KBM-7 (cell line): ENCODE measurements around the gene DDX52.
A peak's percentile ranks its signal among the peaks of the same experiment; 100 is the strongest.
"Not testable (repeated sequence)": the region's sequence is repeated elsewhere in the genome, so short reads cannot be mapped to it uniquely, and the experiment has no call there.

Experiments used
- DNase-seq: peaks from one replicate; pipeline ENCODE4 v3.0.0-alpha.2; 2015
- in situ Hi-C: fragments of 300-500 bp; cut with MboI; formaldehyde crosslinking; loops from 2 replicates; pipeline ENCODE4 v1.14.3; 2020; ENCODE audit warnings: low sequenced_read_pairs, low pct_unique_long_range_greater_than_20kb, mixed read lengths

The DDX52 gene

DNA sequence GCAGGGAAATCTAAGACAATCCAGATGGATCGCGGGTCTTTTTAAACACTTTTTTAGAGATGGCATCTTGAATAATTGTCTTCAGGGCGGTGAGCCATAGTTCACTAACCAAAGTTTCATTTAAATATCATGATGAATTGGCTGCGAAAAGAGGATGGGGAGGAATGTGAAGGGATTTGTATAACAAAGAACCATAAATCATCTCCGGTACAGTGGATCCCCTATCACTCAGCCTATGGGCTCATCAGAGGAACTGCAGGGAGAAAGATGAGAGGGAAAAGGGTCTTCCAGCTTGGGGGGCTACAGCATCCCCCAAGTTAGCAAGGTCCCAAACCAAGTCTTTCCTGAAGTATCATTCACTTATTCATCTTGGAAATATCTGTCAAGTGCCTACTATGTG is 16.7 kb upstream of the DDX52 start:
- in situ Hi-C loops, result no loop called here
- DNase-seq, result no peak

DNA sequence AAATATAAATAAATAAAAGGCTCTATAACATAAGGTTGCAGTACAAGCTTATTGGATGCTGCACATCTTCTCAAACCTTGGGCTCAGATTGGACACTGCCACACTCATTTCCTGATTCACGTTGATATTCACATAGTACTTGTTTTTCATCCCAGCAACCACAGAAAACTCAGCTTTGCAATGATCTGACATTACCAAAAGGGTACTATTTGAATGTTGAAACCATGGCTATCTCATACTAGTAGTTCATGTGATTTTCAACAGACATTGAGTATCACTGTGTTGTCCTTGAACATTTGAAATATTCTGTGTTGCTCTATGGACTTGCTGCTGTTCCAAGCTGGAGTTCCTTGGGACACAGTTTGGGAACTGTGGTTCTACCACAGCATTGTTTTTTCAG is 14.0 kb upstream of the DDX52 start:
- no peak for DNase-seq
- in situ Hi-C loops, result no loop called here

DNA sequence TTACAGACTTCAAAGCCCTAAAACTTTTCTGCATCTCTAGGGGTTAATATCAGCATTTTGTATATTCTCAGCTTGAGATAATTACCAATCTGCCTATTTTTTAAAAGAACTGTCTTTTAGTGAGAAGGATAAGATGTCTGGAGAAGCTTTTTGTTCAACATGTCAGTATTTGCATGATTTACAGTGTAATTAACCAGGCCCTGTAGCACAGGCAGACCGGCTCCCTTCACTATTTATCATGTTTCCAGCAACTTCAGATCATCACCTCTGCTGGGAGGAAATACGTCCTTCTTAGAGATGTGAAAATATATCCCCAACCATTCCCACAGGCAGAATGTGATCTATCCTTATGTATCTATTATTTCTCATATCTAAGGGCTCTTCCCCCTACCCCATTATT is 8.6 kb upstream of the DDX52 start:
- in situ Hi-C loops, result no loop called here
- DNase-seq, result no peak

DNA sequence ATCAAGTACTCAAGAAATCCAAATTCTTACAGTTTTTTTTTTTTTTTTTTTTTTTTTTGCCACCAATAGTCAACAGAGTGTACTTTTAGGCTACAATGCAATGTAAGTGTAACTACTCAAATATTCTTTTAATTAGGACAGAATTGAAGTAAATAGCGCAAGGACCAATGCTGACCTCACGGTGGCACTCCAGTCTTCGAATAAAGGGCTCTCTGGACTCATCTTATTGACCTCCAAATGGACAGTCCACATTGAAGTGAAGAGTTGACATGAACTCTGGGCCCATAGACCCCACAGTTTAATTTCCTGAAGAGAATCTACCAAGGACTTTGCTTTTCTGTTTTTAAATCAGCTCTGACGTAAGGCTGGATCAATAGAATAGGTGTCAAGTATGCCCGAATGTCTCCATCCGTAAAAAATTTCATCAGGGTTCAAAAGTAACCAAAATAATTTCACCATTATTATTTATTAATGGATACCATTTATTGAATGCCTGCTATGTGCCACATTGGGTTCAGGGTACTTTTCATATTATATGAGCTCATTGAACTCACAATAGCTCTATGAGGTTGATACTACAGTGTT is 7.3 kb upstream of the DDX52 start:
- in situ Hi-C loops, result no loop called here
- peak; percentile 32 for DNase-seq

DNA sequence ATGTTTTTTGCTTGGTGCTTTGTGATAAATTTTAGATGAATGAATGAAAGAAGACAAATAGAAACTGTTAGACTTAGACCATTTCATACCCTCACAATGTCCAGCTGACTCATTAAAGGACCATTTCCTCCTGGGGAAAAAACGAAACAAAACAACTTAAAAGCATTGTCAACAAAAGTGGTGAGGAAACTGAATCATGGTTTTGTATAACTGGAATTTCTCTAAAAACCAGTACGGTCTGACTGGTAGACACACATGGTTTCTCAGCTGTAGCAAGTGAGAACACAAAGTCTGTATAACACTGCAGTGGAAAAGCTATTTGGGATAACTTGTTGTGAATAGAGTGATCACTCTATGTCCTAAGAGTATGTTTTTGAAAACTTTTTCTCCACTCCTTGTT is 5.3 kb upstream of the DDX52 start:
- DNase-seq, result no peak
- in situ Hi-C loops, result no loop called here

DNA sequence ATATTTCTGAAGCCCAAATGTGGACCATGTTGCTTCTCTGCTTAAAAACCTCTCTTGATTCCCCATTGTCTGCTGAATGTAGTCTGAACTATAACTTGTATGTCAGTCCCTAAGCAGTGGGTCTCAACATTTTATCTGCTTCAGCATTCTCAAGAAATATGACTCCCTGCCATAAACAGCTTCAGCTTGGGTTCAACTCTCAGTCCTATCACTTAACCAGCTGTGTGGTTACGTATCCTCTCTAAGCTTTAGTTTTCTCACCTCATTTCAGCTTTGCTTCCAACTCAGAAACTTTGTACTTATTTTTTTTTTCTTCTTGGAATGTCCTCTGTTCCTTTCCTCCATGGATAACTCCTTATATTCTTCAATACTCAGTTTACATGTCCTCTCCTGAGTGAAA is 4.6 kb upstream of the DDX52 start:
- in situ Hi-C loops, result no loop called here
- no peak for DNase-seq

DNA sequence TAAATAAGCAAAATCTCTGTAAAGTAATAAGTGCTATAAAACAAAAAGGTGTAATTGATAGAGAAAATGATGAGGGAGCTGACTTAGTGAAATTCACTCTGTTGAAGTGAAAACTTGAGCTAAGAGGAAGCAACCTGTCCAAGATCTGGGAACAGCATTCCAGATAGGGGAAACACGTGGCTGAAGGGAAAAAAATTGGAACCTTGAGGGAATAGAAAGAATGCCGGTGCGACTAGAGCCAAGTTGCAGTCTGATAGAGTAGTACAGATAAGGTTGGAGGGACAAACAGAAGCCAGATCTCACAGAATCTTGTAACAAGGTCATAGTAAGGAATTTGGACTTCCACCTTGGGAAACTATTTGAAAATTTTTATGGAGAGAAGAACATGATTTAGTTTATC is 623 bp upstream of the DDX52 start:
- in situ Hi-C loops, result no loop called here
- DNase-seq, result no peak

DNA sequence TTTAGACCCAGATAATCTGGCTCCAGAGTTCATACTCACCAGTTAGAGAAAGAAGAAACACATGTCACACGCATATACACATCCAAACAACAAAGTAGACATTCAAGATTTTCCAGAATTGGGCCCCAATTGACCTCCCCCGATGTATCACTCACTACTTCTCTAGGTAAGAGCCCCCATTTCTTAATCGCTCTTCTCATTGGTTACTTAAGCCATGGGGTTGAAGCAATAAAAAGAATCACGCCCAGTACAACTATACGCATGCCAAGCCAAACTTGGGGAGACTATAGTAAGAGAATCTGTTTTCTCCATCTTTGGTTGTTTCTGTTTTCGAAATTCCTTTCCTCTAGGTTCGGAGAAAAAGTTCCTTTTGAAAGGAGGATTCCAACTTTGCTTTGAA is 565 bp downstream of the DDX52 start:
- in situ Hi-C loops, result no loop called here
- peak; percentile 20 for DNase-seq

DNA sequence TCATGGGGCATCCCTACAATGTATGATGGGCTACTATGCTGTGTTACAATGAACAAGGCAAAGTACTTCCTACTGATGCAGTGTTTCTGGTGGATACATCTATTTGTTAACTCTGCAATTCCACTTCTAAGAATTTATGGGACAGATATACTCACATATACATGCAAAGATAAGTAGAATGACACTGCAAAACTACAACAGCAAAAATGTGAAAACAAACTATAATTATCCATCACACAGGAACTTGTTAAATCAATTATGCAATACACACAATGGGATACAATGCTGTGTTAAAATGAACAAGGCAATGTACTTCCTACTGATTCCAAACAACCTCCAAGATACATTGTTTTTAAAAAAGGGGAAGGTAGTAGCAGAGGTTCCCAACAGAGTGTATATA is 3.2 kb downstream of the DDX52 start:
- in situ Hi-C loops, result no loop called here
- peak; percentile 18 for DNase-seq

DNA sequence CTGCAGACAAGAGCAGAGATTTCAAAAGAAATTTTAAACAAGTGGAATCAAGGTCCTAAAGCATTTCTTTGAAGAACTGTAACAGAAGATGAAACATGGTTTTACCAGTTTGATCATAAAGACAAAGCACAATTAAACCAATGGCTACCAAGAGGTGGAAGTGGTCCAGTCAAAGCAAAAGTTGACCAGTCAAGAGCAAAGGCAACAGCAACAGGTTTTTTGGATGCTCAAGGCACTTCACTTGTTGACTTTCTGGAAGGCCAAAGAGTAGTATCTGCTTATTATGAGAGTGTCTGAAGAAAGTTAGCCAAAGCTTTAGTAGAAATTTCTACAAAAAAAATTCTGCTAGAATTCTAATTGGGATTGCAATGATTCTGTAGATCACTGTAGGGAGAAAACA is 5.3 kb downstream of the DDX52 start:
- no peak for DNase-seq
- in situ Hi-C loops, result no loop called here

DNA sequence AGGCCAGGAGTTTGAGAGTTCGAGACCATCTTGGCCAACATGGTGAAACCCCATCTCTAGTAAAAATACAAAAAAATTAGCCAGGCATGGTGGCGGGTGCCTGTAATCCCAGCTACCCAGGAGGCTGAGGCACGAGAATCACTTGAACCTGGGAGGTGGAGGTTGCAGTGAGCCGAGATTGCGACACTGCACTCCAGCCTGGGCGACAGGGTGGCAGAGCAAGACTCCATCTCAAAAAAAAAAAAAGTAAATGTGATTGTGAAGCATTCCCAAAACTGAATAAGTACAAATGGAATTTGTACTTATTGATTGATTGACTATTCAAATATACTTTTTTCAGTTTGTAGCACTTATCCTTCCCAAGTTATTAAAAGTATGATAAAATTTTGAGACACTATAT is 26.8 kb downstream of the DDX52 start:
- DNase-seq, in situ Hi-C loops: not testable (repeated sequence)

DNA sequence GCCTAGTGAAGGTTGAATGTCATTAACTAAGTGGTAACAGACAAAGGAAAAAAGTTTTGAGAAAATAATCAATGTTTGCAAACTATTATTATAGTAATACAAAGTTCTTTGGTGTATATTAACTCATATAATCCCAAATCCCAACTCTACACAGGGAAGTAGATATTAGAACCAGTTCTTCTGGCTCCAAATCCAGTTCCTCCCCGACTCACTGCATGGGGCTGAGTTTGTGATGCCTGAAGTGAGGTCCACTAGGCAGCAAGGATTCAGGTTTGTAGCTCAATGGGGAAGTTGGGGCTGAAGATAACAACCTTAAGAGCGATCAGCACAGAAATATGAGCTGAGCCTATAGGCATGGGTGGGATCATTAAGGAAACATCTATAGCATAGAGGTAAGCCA is 28.4 kb downstream of the DDX52 start:
- no peak for DNase-seq
- in situ Hi-C loops, result no loop called here

DNA sequence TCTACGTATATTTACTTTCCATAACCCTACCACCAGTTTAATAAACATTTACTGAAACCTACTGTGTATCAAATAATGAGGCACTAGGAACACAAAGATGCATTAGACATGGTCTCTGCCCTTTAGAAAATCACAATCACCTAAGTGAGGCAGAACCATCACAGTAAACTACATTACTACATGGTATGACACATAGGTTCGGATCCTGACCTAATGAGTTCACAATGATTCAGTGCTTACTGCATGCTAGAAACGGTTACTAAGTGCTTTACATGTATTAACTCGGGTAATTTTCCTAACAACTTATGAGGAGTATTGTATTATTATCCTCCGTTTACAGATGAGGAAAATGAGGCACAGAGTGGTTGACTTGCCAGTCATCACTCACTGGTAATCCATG is 28.9 kb downstream of the DDX52 start:
- in situ Hi-C loops, result no loop called here
- no peak for DNase-seq

DNA sequence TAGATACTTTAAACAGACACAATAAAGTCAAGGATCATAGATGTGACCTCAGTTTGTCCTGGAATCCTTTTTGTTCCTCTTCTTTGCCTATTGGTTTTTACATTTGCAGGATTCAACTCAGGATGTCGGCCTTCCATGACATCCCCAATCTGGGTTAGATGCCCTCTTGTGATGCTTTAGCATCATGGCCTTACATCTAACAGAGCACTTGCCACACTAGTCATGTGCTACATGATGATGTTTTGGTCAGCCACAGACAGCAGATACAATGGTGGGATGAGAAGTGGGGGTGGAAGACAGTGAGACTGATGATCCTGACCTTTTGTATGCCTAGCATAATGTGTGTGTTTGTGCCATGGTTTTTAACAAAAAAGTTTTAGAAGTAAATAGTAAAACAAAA is 32.3 kb downstream of the DDX52 start:
- in situ Hi-C loops, result no loop called here
- no peak for DNase-seq

DNA sequence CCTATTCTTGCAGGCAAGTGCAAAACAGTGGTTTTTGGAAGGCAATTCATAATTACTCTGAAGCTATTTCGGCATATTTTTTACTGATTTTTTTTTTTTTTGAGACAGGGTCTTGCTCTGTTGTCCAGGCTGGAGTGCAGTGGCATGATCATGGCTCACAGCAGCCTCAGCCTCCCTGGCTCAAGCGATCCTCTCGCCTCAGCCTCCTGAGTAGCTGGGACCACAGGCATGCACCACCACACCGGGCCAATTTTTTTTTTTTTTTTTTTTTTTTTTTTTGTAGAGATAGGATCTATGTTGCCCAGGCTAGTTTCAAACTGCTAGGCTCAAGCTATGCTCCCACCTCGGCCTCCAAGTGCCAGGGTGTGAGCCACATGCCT is 33.2 kb downstream of the DDX52 start:
- not testable (repeated sequence) for DNase-seq

DNA sequence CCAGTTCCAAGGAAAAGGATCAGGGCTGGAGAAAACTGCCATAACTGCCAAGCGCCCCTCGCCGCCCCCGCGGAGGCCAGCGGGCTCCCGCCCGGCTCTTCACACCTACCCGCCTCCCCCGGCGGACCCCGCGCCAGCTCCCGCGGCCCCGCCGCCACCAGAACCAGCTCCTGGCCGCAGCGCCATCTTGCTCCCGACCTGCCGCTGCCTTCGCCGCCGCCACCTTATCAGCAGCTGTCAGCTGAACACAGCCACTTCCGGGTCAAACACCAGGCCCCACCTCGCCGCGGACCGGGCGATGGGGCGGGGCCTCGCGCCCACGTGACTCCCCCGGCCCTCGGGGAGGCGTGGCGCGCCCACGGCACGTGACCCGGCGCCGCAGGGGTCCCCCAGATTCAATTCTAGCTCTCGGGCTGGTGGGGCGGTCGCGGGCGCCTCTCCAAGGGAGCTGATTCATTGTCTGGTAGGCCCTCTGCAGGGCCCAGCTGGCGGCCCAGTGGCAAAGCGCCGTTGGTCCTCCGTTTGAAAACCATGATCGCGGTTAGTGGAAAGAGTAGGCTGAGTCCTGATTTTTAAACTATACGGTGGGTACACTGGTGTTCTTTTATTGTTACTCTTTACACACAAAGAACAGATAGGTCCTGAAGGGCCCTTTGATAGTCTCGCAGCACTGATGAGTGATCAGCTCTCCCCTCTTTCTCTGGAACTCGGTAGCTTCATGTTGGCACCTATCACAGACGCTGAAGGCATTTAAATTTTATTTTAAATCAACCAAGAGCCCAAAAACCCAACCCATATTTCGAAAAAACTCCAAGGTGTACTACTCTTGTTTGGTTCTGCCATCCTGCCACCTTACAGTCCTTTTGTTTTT is 33.8 kb downstream of the DDX52 start, which contains the start of gene SYNRG:
TSS of gene SYNRG (minus strand) at position 249 of the 871 bp plus-strand sequence. CDS start at position 186, 63 bp downstream.
- peak; percentile 98 for DNase-seq
- in situ Hi-C loops, result no loop called here

More for the DNA sequence above, 33.2 kb downstream of the DDX52 start:
- in situ Hi-C loops, result not testable (repeated sequence)

DNA sequence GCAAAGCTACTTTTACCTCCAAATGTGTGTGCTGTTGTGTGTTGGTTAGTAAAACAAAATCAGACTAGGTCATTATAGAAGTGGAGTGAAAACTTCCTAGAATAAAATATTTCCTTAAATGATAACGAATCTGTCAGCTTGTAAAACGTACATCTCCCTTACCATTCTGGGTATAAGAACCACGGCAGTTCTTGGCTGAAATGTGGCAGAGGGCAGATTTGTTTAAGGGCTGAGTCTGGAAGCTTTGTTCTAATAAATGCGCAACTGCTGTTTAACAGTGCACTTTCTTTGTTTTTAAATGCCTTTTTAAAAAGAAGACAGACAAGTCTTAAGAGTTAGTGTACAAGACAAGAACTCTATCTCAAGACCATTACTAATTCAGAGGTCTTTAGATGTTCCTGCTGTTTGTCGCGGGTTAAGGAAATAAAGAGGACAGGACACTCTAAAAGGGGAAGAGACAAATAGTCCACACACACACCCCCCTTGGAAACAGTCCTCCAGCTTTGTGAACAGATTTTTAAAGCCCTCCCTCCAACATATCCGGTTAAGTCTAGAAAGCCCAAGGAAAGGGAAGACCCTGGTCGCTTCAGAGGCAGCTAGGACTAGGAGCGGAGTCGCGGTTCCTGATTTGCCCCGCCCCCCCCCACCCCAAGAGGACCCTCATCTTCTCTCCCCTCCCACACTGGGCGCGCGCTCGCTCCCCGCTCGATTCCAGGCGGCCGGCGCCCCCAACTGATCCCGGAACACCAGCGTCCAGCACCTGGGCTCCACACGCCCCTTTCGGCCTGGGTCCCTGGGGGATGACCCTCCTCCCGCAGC is 34.7 kb downstream of the DDX52 start:
- in situ Hi-C loops, result no loop called here
- peak; percentile 80 for DNase-seq

DNA sequence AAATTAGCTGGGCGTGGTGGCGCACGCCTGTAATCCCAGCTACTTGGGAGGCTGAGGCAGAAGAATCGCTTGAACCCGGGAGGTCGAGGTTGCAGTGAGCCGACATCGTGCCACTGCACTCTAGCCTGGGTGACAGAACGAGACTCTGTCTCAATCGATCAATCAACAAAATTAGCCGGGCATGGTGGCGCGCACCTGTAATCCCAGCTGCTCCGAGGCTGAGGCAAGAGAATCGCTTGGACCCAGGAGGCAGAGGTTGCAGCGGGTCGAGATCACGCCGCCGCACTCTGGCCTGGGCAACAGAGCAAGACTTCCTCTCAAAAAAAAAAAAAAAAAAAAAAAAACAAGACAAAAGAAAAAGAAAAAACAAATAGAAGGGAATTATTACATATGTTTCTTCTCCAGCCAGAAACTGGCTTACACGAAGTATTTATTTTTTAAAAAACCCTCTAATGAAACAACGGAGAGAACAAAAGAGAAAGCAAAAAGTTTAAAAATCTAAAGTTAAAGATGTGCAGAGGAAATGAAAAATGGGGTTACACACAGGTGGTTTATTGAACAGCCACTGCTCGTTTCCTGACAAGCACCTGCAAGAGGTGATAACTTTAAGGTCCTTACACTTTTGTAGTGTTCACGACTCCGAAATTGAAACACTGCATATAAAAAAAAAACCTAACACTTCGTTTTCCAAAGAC is 35.5 kb downstream of the DDX52 start:
- in situ Hi-C loops, result no loop called here
- DNase-seq, result peak; percentile 19

DNA sequence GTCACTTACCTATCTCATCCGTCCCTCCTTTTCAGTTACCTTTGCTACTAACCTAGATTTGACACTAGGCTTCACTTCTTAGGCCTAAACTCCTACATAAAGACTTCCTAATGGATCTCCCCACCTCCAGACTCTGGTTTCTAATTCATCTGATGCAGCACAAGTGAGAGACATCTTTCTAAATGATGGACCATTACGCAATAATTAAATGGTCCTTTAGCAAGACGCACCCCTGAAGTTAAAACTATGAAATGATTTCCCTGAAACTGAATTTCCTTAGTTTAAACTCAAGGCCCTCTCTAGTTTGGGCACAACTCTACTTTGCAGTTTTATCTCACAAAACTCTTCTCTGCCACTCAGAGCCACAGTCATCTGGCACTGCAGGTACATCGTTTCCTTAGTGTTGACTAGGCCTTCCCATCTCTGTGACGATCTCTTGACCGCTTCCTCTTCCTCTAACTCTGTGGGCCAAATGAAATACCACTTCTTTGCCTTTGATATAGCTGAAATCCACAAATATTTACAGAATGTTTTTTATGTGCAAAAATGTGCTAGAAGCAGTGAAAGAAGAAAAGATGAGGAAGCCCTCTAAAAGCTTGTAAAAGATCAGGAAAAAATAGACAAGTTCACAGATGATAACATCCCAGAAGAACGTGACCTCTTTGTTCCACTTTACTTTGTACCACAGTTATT is 37.3 kb downstream of the DDX52 start:
- in situ Hi-C loops, result no loop called here
- DNase-seq, result peak; percentile 52
